Measurements from ENCODE around the gene ZNF483. TPM values are rescaled to one million over a fixed set of nuclear protein-coding genes. Genes with fewer than 3 reads are reported as not detected.

Gene ZNF483
- total and polyA plus RNA-seq, 4 donors = 0.03 to 2.5 (median 0.65) TPM

DNA sequence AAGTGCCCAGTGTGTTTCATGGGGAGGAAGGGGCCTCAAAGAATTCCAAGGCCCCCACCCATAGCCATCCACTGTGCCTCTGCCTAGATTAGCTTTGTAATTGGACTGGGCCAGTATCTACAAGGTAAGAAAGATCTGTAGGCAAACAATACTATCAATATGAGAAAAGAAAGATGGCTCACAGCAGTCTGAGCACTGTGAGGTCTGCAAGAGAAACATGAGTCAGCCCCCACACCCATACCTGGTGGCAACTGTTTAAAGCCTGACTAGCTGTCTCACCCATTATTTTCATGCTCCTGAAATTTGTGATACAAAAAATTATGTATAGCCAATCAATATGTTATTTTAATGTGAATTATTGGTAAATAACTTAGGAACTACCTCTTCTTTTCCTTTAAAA lies 10.0 kb upstream of the ZNF483 start:
- H3K36me3 ChIP-seq (ENCODE audit: control insufficient read depth in 4 of 4, insufficient read depth in 3 of 4, low read depth in 1 of 4, low read length in 3 of 4) = no peaks in the 10 kb centered on the region
- H3K27me3 ChIP-seq (ENCODE audit: control insufficient read depth in 4 of 4, insufficient read depth in 4 of 4, low read length in 3 of 4) = no peaks in the 10 kb centered on the region
- no peak overlapping the region for H3K27ac ChIP-seq (ENCODE audit: low read depth in 1 of 2, low read length in 2 of 2)
- DNase-seq (ENCODE audit: low spot score) = no peak
- peaks cover 0 to 2% (median under 1%) of the 10 kb centered on the region in 4 donors for H3K9me3 ChIP-seq (ENCODE audit: control insufficient read depth in 4 of 4, low read length in 3 of 4)
- H3K4me3 ChIP-seq (ENCODE audit: low read depth in 1 of 3, low read length in 3 of 3) = no peak overlapping the region
- H3K9ac ChIP-seq (ENCODE audit: low read depth in 1 of 2, low read length in 2 of 2) = no peak overlapping the region
- no peaks in the 10 kb centered on the region for H3K4me1 ChIP-seq (ENCODE audit: control insufficient read depth in 4 of 4, insufficient read depth in 4 of 4, low read length in 3 of 4)
- TF ChIP-seq TAF1 (conservative IDR thresholded peaks at IDR 0.05) (no peak), HNF4A (conservative IDR thresholded peaks at IDR 0.05) (no peak), YY1 (IDR thresholded peaks at IDR 0.05) (no peak), RXRA (IDR thresholded peaks at IDR 0.05) (no peak), JUND (IDR thresholded peaks at IDR 0.05) (no peak), SP1 (IDR thresholded peaks at IDR 0.05) (no peak), EGR1 (IDR thresholded peaks at IDR 0.05; ENCODE audit: low read depth in 2 of 2) (no peak), GABPA (IDR thresholded peaks at IDR 0.05 in 1 of 2, conservative IDR thresholded peaks at IDR 0.05 in 1 of 2) (no peak), FOXA2 (IDR thresholded peaks at IDR 0.05) (no peak), NR2F2 (IDR thresholded peaks at IDR 0.05) (no peak)
- TF ChIP-seq, protein P1, sequence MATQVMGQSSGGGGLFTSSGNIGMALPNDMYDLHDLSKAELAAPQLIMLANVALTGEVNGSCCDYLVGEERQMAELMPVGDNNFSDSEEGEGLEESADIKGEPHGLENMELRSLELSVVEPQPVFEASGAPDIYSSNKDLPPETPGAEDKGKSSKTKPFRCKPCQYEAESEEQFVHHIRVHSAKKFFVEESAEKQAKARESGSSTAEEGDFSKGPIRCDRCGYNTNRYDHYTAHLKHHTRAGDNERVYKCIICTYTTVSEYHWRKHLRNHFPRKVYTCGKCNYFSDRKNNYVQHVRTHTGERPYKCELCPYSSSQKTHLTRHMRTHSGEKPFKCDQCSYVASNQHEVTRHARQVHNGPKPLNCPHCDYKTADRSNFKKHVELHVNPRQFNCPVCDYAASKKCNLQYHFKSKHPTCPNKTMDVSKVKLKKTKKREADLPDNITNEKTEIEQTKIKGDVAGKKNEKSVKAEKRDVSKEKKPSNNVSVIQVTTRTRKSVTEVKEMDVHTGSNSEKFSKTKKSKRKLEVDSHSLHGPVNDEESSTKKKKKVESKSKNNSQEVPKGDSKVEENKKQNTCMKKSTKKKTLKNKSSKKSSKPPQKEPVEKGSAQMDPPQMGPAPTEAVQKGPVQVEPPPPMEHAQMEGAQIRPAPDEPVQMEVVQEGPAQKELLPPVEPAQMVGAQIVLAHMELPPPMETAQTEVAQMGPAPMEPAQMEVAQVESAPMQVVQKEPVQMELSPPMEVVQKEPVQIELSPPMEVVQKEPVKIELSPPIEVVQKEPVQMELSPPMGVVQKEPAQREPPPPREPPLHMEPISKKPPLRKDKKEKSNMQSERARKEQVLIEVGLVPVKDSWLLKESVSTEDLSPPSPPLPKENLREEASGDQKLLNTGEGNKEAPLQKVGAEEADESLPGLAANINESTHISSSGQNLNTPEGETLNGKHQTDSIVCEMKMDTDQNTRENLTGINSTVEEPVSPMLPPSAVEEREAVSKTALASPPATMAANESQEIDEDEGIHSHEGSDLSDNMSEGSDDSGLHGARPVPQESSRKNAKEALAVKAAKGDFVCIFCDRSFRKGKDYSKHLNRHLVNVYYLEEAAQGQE (IDR thresholded peaks at IDR 0.05) = no peak
- TF ChIP-seq, protein P2, sequence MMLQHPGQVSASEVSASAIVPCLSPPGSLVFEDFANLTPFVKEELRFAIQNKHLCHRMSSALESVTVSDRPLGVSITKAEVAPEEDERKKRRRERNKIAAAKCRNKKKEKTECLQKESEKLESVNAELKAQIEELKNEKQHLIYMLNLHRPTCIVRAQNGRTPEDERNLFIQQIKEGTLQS (IDR thresholded peaks at IDR 0.05) = no peak
- TF ChIP-seq, protein P3, sequence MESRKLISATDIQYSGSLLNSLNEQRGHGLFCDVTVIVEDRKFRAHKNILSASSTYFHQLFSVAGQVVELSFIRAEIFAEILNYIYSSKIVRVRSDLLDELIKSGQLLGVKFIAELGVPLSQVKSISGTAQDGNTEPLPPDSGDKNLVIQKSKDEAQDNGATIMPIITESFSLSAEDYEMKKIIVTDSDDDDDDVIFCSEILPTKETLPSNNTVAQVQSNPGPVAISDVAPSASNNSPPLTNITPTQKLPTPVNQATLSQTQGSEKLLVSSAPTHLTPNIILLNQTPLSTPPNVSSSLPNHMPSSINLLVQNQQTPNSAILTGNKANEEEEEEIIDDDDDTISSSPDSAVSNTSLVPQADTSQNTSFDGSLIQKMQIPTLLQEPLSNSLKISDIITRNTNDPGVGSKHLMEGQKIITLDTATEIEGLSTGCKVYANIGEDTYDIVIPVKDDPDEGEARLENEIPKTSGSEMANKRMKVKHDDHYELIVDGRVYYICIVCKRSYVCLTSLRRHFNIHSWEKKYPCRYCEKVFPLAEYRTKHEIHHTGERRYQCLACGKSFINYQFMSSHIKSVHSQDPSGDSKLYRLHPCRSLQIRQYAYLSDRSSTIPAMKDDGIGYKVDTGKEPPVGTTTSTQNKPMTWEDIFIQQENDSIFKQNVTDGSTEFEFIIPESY (IDR thresholded peaks at IDR 0.05) = no peak

DNA sequence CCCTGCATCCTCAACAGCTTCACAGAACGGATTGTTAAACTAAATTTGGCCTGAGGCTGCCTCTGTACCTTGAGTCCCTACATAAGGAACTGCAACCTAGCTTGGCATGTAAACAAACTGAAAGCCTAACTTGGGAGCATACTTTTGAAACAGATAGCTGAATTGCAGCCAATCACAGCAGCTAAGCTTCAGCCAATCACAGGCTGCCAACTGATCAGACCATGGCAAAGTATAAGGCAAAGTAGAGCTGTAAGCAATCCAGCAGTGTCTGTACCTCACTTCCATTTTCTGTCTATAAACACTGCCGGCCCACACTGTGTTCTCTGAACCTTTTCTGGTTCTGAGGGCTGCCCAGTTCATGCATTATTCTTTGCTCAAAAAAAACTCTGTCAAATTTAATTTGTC lies 8.9 kb upstream of the ZNF483 start:
- Histone ChIP-seq H3K36me3 (ENCODE audit: control insufficient read depth in 4 of 4, insufficient read depth in 3 of 4, low read depth in 1 of 4, low read length in 3 of 4) (no peaks in the 10 kb centered on the region), H3K4me1 (ENCODE audit: control insufficient read depth in 4 of 4, insufficient read depth in 4 of 4, low read length in 3 of 4) (no peaks in the 10 kb centered on the region), H3K9me3 (ENCODE audit: control insufficient read depth in 4 of 4, low read length in 3 of 4) (peaks cover 0 to 2% (median under 1%) of the 10 kb centered on the region in 4 donors), H3K9ac (ENCODE audit: low read depth in 1 of 2, low read length in 2 of 2) (no peak overlapping the region), H3K27ac (ENCODE audit: low read depth in 1 of 2, low read length in 2 of 2) (no peak overlapping the region), H3K4me3 (ENCODE audit: low read depth in 1 of 3, low read length in 3 of 3) (no peak overlapping the region), H3K27me3 (ENCODE audit: control insufficient read depth in 4 of 4, insufficient read depth in 4 of 4, low read length in 3 of 4) (no peaks in the 10 kb centered on the region)
- WGBS = 86% methylated on average over 2 of the region's 2 CpGs
- no peak for DNase-seq (ENCODE audit: low spot score)
- TF ChIP-seq RAD21 (IDR thresholded peaks at IDR 0.05) (no peak), HNF4A (conservative IDR thresholded peaks at IDR 0.05) (no peak), SP1 (IDR thresholded peaks at IDR 0.05) (no peak), FOXA1 (IDR thresholded peaks at IDR 0.05) (no peak), TAF1 (conservative IDR thresholded peaks at IDR 0.05) (no peak), YY1 (IDR thresholded peaks at IDR 0.05) (no peak), NR2F2 (IDR thresholded peaks at IDR 0.05) (no peak), EGR1 (IDR thresholded peaks at IDR 0.05; ENCODE audit: low read depth in 2 of 2) (no peak), JUND (IDR thresholded peaks at IDR 0.05) (no peak), HNF4G (IDR thresholded peaks at IDR 0.05) (no peak), RXRA (IDR thresholded peaks at IDR 0.05) (no peak)
- TF ChIP-seq, protein P4, sequence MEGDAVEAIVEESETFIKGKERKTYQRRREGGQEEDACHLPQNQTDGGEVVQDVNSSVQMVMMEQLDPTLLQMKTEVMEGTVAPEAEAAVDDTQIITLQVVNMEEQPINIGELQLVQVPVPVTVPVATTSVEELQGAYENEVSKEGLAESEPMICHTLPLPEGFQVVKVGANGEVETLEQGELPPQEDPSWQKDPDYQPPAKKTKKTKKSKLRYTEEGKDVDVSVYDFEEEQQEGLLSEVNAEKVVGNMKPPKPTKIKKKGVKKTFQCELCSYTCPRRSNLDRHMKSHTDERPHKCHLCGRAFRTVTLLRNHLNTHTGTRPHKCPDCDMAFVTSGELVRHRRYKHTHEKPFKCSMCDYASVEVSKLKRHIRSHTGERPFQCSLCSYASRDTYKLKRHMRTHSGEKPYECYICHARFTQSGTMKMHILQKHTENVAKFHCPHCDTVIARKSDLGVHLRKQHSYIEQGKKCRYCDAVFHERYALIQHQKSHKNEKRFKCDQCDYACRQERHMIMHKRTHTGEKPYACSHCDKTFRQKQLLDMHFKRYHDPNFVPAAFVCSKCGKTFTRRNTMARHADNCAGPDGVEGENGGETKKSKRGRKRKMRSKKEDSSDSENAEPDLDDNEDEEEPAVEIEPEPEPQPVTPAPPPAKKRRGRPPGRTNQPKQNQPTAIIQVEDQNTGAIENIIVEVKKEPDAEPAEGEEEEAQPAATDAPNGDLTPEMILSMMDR (IDR thresholded peaks at IDR 0.05; ENCODE audit: low read depth, low read length, missing input control) = no peak
- TF ChIP-seq, protein P3 (IDR thresholded peaks at IDR 0.05) = no peak
- TF ChIP-seq, protein P5, sequence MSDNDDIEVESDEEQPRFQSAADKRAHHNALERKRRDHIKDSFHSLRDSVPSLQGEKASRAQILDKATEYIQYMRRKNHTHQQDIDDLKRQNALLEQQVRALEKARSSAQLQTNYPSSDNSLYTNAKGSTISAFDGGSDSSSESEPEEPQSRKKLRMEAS (IDR thresholded peaks at IDR 0.05) = no peak
- TF ChIP-seq, protein P2 (IDR thresholded peaks at IDR 0.05) = no peak
- TF ChIP-seq, protein P1 (IDR thresholded peaks at IDR 0.05) = no peak
